Mesodermal cell (in vitro differentiated cells): ENCODE results near the gene GNG12.

ENCODE experiments used
- H3K27ac ChIP-seq: 2 replicates; pipeline ENCODE4 v1.7.0; 2013; ENCODE audit warnings: mild to moderate bottlenecking, low read depth, low read length, moderate library complexity; ENCODE audit not compliant: severe bottlenecking
- H3K36me3 ChIP-seq: 2 replicates; pipeline ENCODE4 v1.7.1; 2013; ENCODE audit warnings: mild to moderate bottlenecking, low read length, moderate library complexity; ENCODE audit not compliant: control insufficient read depth, insufficient read depth
- H3K4me1 ChIP-seq: one replicate; pipeline ENCODE4 v1.7.1; 2013; ENCODE audit warnings: mild to moderate bottlenecking, low read length; ENCODE audit not compliant: insufficient read depth, control insufficient read depth, poor library complexity, severe bottlenecking
- H3K4me3 ChIP-seq: 2 replicates; pipeline ENCODE4 v1.7.0; 2013; ENCODE audit warnings: low read length, control low read depth, mild to moderate bottlenecking; ENCODE audit not compliant: insufficient read depth, poor library complexity, severe bottlenecking; ENCODE audit errors: extremely low read depth
- H3K9me3 ChIP-seq: 2 replicates; pipeline ENCODE4 v1.7.1; 2013; ENCODE audit warnings: mild to moderate bottlenecking, low read length, moderate library complexity; ENCODE audit not compliant: control insufficient read depth
- WGBS, 2 experiments: methylation state at CpG; one replicate each; pipeline ENCODE4 v1.1.5; 2013; ENCODE audit warnings: missing lambda C conversion rate in 2 of 2; ENCODE audit not compliant: insufficient coverage in 2 of 2; 5-methylcytosine and 5-hydroxymethylcytosine counted together

The GNG12 gene

DNA sequence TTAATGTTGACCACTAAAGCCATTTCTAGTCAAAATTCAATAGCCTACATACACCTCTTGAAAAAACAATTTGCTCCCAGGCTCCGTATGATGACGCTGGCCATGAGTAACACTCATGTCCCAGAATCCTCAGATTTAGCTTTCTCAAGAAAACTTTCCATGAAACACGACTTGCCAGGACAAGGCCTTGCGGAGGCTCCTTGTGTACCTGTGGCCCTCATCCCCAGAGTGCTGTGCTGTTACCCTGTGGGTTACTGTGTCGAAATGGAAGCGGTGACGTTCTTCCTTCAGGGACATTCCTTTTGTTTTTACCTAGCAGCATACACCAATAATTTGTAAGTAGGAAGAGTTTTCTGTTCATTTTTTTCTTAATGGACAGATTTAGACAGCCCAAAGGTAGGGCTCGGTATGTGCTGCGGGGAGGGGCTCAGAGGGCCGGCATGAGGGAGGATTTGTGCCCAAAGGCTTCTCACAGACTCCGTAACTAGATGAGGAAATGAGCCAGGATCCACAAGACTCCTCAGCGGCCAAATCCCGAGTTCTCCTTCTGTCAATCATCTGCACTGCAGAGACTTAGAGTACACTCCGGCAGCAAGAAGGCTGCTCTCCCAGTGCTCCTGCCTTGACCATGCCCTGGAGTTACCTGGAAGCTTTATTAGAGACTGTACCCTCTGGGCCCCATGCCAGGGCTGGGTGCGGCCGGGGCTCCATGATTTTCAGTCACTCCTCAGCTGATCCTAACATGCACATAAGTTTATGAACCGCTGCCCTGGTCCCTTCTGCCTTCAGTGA, 17.8 kb downstream of the GNG12 start:
- H3K4me1 ChIP-seq, result no peaks in the 10 kb centered on the region
- H3K9me3 ChIP-seq, result peaks cover 10% of the 10 kb centered on the region
- H3K27ac ChIP-seq, result no peak overlapping the region
- H3K36me3 ChIP-seq, result peaks cover 16% of the 10 kb centered on the region
- 93% methylated on average over 13 to 14 of the region's 17 CpGs for WGBS, 2 experiments
- no peak overlapping the region for H3K4me3 ChIP-seq

- WGBS, 2 experiments, result 100% methylated on average over 1 of the region's 3 CpGs; no CpG with 5 or more reads in 1 of the 2 experiments
- no peak overlapping the region for H3K27ac ChIP-seq
- H3K4me1 ChIP-seq, result no peaks in the 10 kb centered on the region
- H3K36me3 ChIP-seq, result peaks cover 21% of the 10 kb centered on the region
- peaks cover 10% of the 10 kb centered on the region for H3K9me3 ChIP-seq
- no peak overlapping the region for H3K4me3 ChIP-seq
Observed at GRCh38 chr1:67814121-67814772, 19.0 kb downstream of the GNG12 start.

- Histone ChIP-seq H3K9me3 (peaks cover 7% of the 10 kb centered on the region), H3K4me1 (no peaks in the 10 kb centered on the region), H3K27ac (no peak overlapping the region), H3K36me3 (peaks cover 13% of the 10 kb centered on the region), H3K4me3 (no peak overlapping the region)
- WGBS, 2 experiments, result 100% methylated on average over 1 of the region's 2 CpGs; no CpG with 5 or more reads in 1 of the 2 experiments
Observed at GRCh38 chr1:67812226-67812625, 21.0 kb downstream of the GNG12 start.

GRCh38 chr1:67811781-67812180, 21.5 kb downstream of the GNG12 start:
- Histone ChIP-seq H3K9me3 (peaks cover 4% of the 10 kb centered on the region), H3K36me3 (peaks cover 12% of the 10 kb centered on the region), H3K27ac (no peak overlapping the region), H3K4me3 (no peak overlapping the region), H3K4me1 (no peaks in the 10 kb centered on the region)
- WGBS, 2 experiments, result 83 to 92% methylated on average over 1 of the region's 1 CpG

GRCh38 chr1:67809887-67810286, 23.4 kb downstream of the GNG12 start:
- Histone ChIP-seq H3K27ac (no peak overlapping the region), H3K36me3 (peaks cover 10% of the 10 kb centered on the region), H3K9me3 (no peaks in the 10 kb centered on the region), H3K4me1 (no peaks in the 10 kb centered on the region), H3K4me3 (no peak overlapping the region)
- no CpG with 5 or more reads among the region's 4 CpGs for WGBS, 2 experiments

- peaks cover 10% of the 10 kb centered on the region for H3K36me3 ChIP-seq
- H3K27ac ChIP-seq, result no peak overlapping the region
- no peaks in the 10 kb centered on the region for H3K4me1 ChIP-seq
- H3K9me3 ChIP-seq, result no peaks in the 10 kb centered on the region
- H3K4me3 ChIP-seq, result no peak overlapping the region
Observed at GRCh38 chr1:67807282-67807681, 26.0 kb downstream of the GNG12 start.

GRCh38 chr1:67804710-67805109, 28.6 kb downstream of the GNG12 start:
- Histone ChIP-seq H3K4me3 (no peak overlapping the region), H3K27ac (no peak overlapping the region), H3K36me3 (no peaks in the 10 kb centered on the region), H3K4me1 (no peaks in the 10 kb centered on the region), H3K9me3 (no peaks in the 10 kb centered on the region)
- WGBS, 2 experiments, result no CpG with 5 or more reads among the region's 2 CpGs

DNA sequence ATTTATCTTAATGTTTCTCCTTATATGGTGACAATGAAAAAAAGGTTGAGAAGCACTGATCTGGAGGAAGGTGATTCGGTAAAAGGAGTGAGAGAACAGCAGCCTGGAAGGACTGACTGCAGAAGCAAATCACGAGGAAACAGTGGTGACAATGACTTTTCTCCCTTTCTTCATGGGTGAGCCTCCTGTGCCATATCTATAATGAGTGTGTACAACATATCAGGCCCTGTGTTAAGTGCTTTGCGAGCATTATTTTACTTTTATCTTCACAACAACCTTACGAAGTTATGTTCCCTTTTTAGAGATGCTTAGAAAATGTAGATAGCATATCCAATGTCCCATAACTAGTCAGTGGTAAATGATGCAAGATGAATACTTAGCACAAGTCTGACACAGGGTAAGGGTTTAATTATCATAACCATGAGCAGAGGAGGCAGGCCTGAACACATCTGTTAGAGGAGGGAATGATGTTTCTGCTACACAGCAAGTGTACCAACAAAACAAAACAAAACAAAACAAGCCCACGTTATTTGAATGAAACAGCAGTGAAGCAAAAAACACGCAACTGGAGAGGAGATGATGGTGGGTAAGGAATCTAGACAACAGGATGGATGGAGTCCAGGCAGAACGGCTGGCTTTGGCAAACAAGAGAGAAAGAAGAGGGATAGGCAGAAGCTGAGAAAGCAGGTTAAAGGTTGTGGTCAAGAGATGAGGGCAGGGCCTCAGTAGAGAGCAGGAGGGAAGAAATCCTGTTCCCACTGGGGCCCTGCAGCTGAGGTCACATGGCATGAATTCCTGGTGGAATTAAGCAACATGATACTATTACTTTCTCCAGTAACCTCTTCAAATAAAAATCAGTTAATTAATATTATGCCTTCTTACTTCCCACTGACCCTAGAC, 29.6 kb downstream of the GNG12 start:
- H3K4me3 ChIP-seq, result no peak overlapping the region
- 94 to 96% methylated on average over 3 to 5 of the region's 7 CpGs for WGBS, 2 experiments
- H3K27ac ChIP-seq, result no peak overlapping the region

DNA sequence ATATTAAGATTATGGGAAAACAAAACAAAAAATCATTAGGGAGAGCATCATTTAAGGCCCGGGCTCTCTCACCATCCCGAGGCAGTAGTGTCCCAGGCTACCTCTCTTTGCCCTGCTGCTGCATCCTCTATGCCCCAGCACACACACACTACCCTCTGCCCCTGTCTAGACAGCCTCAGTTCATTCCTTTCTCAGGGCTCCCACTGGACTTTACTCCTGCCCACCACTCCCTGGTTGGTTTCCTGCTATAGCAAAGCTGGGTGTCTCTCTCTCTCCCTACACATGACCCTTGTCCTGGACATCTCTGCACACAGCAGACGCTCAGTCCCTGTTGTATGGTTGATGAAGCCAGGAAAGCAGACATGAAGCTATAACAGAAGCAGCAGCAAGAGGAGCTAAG, 30.7 kb downstream of the GNG12 start:
- no peak overlapping the region for H3K27ac ChIP-seq
- no peaks in the 10 kb centered on the region for H3K36me3 ChIP-seq
- no peaks in the 10 kb centered on the region for H3K9me3 ChIP-seq
- H3K4me3 ChIP-seq, result no peak overlapping the region
- WGBS, 2 experiments, result 92 to 94% methylated on average over 3 of the region's 3 CpGs
- H3K4me1 ChIP-seq, result no peaks in the 10 kb centered on the region

More for the DNA sequence above, 29.6 kb downstream of the GNG12 start:
- Histone ChIP-seq H3K4me1 (no peaks in the 10 kb centered on the region), H3K36me3 (no peaks in the 10 kb centered on the region), H3K9me3 (no peaks in the 10 kb centered on the region)

- H3K4me3 ChIP-seq, result no peak overlapping the region
- no peaks in the 10 kb centered on the region for H3K4me1 ChIP-seq
- H3K27ac ChIP-seq, result no peak overlapping the region
- peaks cover 4% of the 10 kb centered on the region for H3K9me3 ChIP-seq
- no peaks in the 10 kb centered on the region for H3K36me3 ChIP-seq
Observed at GRCh38 chr1:67801903-67802302, 31.4 kb downstream of the GNG12 start.
